ENCODE data around the gene ZNF892. TPM values are rescaled to one million over a fixed set of nuclear protein-coding genes. Genes with fewer than 3 reads are reported as not detected.

The ZNF892 gene
- total and polyA plus RNA-seq, 2 of the 8 experiments (the other 6 are each of a cell fraction or from before 2014, with no cell fraction given) = 1.4 to 10.7 TPM

GRCh38 chr2:95215018-95215612, 7.8 kb downstream of the ZNF892 start:
- H2BK12ac ChIP-seq (ENCODE audit: low read depth, low read length) = no peak overlapping the region
- no peak overlapping the region for H2AFZ ChIP-seq (ENCODE audit: low read length)
- H3K27ac ChIP-seq (ENCODE audit: low read depth, low read length) = no peak overlapping the region
- no peak overlapping the region for H3K18ac ChIP-seq (ENCODE audit: extremely low read depth, low read length)
- no peak overlapping the region for H3K23ac ChIP-seq (ENCODE audit: insufficient read length)
- H4K5ac ChIP-seq (ENCODE audit: insufficient read length, low read depth, low read length) = no peak overlapping the region
- no peaks in the 10 kb centered on the region for H3K23me2 ChIP-seq (ENCODE audit: low read depth, low read length)
- no peak overlapping the region for H2BK15ac ChIP-seq (ENCODE audit: low read length)
- H3K36me3 ChIP-seq (ENCODE audit: control insufficient read depth in 2 of 4, insufficient read depth in 4 of 4, low read length in 3 of 4) = peaks cover 9 to 88% (median 49%) of the 10 kb centered on the region in 4 experiments
- H2BK120ac ChIP-seq (replicated peaks; ENCODE audit: low read depth, low read length) = no peak overlapping the region
- H3K79me1 ChIP-seq (ENCODE audit: low read depth, low read length) = no peaks in the 10 kb centered on the region
- no peak overlapping the region for H2BK20ac ChIP-seq (ENCODE audit: low read length)
- H4K20me1 ChIP-seq (replicated peaks in 1 of 2; ENCODE audit: control insufficient read depth in 1 of 2, insufficient read depth in 2 of 2, low read length in 2 of 2) = no peaks in the 10 kb centered on the region
- H4K8ac ChIP-seq (ENCODE audit: extremely low read depth, insufficient read depth, low read length) = no peak overlapping the region
- POLR2A ChIA-PET (ENCODE audit: partially characterized antibody) = no interaction called here
- WGBS, 2 experiments (ENCODE audit: extremely low coverage in 1 of 2, insufficient coverage in 1 of 2, insufficient read length in 1 of 2, insufficient replicate concordance in 2 of 2, low coverage in 1 of 2, low lambda C conversion rate in 2 of 2, missing lambda C conversion rate in 1 of 2) = 92% methylated on average over 6 of the region's 6 CpGs; no CpG with 5 or more reads in 1 of the 2 experiments
- no peak overlapping the region for H3K56ac ChIP-seq (replicated peaks; ENCODE audit: insufficient read length, low read depth, low read length)
- no peaks in the 10 kb centered on the region for H3K27me3 ChIP-seq (replicated peaks in 1 of 4; ENCODE audit: control insufficient read depth in 3 of 4, extremely low read depth in 1 of 4, insufficient read depth in 3 of 4, low read length in 3 of 4)
- no peak overlapping the region for H3K4ac ChIP-seq (replicated peaks; ENCODE audit: insufficient read length, low read depth, low read length)
- H3K79me2 ChIP-seq (ENCODE audit: control insufficient read depth in 1 of 2, insufficient read depth in 2 of 2, low read length in 2 of 2) = no peaks in the 10 kb centered on the region
- no peak overlapping the region for H2BK5ac ChIP-seq (ENCODE audit: low read depth, low read length)
- H3K9ac ChIP-seq (replicated peaks in 1 of 4; ENCODE audit: extremely low read depth in 1 of 4, low read depth in 3 of 4, low read length in 3 of 4) = no peak overlapping the region
- no peak overlapping the region for H3K4me3 ChIP-seq (ENCODE audit: extremely low read depth in 1 of 4, insufficient read depth in 2 of 4, low read depth in 3 of 4, low read length in 4 of 4)
- H4K91ac ChIP-seq (replicated peaks; ENCODE audit: insufficient read length, low read length) = no peak overlapping the region
- FAIRE-seq (no peak), DNase-seq (ENCODE audit: low read depth in 1 of 2, low spot score in 2 of 2) (no peak)
- H3K4me2 ChIP-seq (ENCODE audit: insufficient read depth in 1 of 2, low read depth in 2 of 2, low read length in 2 of 2) = no peak overlapping the region
- no peaks in the 10 kb centered on the region for H3K4me1 ChIP-seq (replicated peaks in 1 of 4; ENCODE audit: control insufficient read depth in 3 of 4, insufficient read depth in 4 of 4, low read length in 3 of 4)
- no peak overlapping the region for H3K14ac ChIP-seq (ENCODE audit: insufficient read length)
- CTCF ChIA-PET (ENCODE audit: partially characterized antibody) = no interaction called here
- TF ChIP-seq ZNF274 (IDR thresholded peaks at IDR 0.05; ENCODE audit: borderline replicate concordance, extremely low read depth, low read length) = peak; percentile 99
- TF ChIP-seq CBX8 (IDR thresholded peaks at IDR 0.05; ENCODE audit: borderline replicate concordance, low read depth, low read length) = no peak
- TF ChIP-seq POLR2A (IDR thresholded peaks at IDR 0.05; ENCODE audit: control extremely low read depth in 1 of 2, low read depth in 2 of 2, low read length in 2 of 2) = no peak
- peaks cover 91 to 92% of the 10 kb centered on the region in 2 experiments for H3K9me3 ChIP-seq (ENCODE audit: insufficient read depth in 2 of 2, low read depth in 1 of 2, low read length in 1 of 2)
- H2AK5ac ChIP-seq (ENCODE audit: low read depth, low read length) = no peak overlapping the region
